Muscle of arm (tissue), 12 donors: ENCODE results near the gene UNC50. TPM values are rescaled to one million over a fixed set of nuclear protein-coding genes. Genes with fewer than 3 reads are reported as not detected.
"Not testable (repeated sequence)": the region's sequence is repeated elsewhere in the genome, so short reads cannot be mapped to it uniquely, and the experiment has no call there.

Source experiments
- DNase-seq: peaks from one replicate; pipeline ENCODE4 v3.0.0-alpha.2; 2013
- polyA plus RNA-seq, 12 donors: library from polyadenylated mRNA; unstranded; fragments of 120-200 nt; gene quantifications; one replicate each; pipeline ENCODE4 v1.2.1, GENCODE V29; 2013; ENCODE audit not compliant: insufficient read length in 12 of 12

The UNC50 gene
- polyA plus RNA-seq, 12 donors: 22.9 to 47.3 (median 33.8) TPM; not detected in 1

DNA sequence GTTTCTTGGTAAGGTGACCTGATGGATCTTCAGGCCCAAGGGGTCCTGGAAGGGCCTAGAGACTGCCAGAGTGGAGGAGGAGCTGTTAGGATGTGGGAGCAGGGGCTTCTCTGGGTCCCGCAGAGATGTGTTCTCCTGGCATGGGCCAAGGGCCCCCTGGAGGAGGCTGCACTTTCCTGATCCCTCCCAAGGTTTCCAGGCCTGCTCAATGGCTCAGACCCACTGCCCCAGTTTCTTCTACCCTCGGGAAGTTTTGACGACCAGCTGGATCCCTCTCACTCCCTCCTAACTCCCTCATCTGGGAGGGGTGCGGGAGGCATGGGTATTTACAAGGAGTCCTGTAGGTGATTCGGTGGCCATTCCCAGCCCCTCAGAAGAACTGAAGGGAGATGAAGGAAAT is 36.2 kb upstream of the UNC50 start:
- no peak for DNase-seq

DNA sequence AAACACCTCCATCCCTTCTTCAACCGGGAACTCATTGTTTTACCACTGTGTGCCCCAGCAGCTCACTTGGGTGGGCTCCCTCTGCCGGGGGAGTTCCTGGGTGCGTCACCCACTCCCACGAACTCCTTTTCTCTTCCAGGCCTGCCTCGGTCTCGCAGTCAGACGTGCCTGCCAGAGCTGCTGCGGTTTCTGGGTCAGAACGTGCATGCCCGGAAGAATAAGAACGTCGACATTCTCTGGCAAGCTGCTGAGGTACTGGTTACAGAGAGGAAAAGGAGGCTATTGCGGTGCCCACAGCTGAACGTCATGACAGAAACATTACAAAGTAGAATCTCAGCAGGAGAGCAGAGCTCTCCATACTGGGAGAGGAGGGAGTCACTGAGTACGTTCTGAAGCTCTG is 35.7 kb upstream of the UNC50 start:
- no peak for DNase-seq

DNA sequence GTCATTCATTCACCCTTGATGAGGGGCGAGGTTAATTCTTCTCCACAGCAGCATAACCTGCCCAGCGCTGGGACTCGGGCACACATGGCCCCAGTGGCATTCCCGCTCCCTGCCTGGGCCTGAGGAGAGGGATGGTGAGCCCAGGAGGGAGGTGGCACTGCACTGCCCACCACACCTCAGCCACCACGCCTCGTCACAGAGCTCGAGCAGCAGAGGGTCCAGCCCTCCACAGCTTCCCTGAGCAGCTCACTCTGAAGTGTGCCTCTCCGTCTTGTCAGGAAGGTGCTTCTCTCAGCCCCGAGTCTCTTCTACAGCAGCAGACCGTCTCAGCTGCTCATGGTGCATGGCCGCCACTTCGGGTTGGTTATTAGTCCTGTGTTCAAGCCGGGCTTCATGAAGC is 35.0 kb upstream of the UNC50 start:
- no peak for DNase-seq

DNA sequence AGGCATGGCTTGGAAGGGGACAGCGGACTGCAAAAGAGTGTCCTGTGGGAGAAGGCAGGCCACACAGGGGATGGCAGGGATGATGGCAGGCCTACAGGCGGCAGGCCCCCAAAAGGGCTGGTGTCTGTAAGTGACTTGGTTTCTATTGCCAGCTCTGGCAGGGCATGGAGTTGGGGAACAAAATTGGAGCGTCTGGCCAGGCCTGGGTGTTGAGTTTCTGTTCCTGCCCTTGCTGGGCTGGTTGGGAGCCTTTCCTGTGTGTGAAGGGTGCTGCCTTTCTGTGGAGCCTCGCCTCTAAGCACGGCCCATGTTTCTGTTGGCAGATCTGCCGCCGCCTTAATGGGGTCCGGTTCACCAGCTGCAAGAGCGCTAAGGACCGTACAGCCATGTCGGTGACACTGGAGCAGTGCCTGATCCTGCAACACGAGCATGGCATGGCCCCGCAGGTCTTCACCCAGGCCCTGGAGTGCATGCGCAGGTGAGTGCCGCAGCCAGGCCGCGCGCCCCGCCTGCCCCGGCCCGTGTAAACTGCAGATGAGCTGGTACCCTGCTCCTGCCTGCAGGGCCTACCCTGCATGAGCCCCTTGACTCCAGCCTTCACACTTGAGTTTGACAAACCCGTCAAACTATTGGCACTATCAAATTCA is 31.6 kb upstream of the UNC50 start:
- no peak for DNase-seq

DNA sequence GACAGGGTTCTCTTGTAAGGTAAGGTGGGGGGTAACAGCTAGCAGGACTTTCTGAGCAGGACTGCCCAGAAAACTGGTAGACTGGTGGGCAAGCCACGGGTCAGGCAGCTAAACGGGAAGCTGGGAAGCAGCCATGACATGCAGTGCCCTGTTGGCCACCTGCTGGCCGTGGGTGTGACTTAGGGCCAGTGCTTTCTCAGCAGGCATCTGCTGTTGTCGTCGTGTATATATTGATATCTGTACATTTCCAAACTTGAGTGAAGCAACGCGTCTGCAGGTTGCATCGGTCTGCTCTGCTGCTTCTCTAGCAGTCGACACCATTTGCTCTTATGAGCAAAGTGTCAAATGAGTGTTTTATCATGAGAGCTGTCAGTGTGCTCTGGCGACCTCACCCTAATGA is 31.1 kb upstream of the UNC50 start:
- no peak for DNase-seq

DNA sequence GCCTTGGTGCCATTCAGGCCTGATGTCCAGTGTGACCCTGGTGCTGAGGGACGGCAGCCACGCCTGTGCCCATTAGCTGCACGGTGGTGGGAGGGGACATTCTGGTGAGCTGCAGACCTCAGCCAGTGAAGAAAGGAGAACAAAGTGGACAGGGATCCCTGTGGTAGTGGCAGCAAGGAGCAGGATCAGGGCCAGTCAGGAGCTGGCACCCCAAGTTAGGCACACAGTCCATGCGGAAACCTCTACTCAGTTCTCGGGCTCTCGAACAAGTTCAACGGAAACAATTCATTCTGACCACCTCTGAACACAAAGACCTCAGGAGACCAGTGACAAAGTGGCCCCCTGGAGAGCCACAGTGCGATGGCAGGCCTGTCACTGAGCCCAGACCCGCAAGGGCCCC is 30.2 kb upstream of the UNC50 start:
- no peak for DNase-seq

DNA sequence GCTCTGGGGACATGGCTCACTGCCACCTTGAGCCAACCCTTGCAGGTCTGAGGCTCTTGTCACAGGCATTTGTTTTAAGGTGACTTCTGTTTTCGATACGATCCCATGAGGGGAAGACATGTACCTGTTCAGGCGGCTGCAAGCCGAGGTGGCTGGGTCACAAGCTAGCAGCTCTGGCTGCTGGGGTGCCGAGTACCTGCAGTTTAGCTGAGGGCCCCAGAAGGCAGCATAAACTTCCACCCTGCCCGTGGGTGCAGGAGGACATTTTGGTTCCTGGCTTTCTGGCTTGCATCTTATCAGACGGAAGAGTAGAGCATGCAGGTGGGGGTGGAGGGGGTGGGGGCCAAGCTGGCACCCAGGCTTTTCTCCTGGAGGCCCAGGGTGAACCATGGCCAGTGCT is 28.5 kb upstream of the UNC50 start:
- DNase-seq: no peak

DNA sequence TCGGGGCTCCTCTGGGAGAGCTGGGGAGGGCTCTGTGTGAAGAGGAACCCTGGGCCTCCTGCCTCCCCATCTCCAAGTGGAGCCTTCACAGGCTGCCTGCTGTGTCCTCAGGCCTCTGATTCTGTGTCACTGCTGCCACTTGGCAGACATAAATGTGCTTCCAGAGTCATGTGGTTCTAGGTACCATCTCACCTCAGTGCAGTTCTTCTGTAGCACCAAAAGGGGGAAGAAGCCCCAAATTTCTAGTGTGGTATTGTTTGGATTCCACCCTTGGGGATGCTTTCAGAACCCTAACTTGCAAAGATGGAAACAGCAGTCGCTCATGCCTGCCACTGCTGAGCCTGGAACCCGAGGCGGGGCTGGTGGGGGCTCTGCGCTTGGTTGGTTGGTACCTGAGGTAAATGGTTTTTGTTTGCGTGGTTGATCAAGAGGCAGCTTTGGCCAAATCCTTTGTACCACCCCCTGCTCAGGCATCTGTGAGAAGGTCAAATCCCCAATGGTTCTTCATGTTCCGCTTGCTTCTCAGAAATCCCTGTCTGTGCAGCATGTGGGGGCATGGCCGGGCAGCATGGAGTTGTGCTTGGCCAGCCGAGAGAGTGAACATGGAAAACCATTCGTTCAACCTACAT is 27.6 kb upstream of the UNC50 start:
- no peak for DNase-seq

DNA sequence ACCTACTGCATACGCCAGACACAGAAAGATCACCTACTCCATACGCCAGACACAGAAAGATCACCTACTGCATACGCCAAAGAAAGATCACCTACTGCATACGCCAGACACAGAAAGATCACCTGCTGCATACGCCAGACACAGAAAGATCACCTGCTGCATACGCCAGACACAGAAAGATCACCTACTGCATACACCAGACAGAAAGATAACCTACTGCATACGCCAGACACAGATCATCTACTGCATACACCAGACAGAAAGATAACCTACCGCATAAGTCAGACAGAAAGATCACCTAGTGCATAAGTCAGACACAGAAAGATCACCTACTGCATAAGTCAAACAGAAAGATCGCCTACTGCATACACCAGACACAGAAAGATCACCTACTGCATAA is 25.9 kb upstream of the UNC50 start:
- DNase-seq: no peak

DNA sequence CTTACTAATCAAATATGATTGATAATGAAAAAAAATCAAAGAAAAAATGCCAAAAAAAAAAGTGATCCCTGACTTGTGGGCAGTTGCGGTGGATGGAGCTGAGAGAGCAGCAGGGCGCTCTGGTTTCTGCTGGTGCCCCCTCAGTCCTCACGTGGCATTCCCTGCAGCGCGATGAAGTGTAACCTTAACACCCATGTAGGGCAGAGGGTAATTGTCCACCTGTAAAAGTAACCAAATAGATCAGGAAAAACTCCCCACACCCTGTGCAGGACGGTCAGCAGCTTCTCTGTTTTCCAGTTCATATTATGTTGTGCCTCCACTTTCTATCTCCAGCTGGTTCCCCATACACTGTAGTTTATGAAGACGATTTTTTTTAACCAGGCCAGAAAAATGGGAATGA is 25.1 kb upstream of the UNC50 start:
- no peak for DNase-seq

DNA sequence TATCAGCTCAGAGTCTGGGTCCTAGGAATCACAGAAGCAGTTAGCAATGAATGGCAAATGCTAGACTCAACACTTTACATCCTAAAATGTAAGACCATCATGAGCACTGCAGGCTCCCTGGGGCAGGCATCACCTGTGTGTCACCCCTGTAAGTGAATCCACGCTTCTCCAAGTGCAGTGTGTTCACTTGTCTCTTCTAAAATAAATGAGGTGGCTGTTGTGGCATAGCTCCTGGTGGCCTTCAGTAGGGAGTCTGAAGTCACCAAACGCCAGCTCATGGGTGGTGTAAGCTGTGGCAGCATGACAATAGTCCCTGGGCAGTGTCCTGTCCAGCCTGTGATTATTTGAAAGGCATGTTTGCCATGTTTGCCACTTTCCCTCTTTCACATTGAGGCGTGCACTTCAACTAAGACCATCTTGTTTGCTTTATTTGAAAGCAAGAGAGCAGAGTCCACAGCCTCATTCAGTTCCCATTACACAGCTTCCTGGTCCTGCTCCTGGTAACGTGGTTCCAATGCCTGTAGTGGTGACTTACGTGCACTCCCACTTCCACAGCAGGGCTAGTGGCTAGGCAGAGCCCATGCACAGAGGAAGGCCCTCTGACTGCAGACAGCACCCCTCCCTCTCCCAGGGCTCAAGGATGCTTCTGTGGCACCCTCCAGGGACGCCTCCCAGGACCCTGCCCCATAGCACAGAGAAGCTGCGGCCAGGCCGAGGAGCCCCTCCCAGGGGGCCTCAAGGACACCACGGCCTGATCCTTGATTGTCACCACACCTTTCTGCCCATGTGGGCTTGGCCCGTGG is 24.4 kb upstream of the UNC50 start:
- DNase-seq: no peak

DNA sequence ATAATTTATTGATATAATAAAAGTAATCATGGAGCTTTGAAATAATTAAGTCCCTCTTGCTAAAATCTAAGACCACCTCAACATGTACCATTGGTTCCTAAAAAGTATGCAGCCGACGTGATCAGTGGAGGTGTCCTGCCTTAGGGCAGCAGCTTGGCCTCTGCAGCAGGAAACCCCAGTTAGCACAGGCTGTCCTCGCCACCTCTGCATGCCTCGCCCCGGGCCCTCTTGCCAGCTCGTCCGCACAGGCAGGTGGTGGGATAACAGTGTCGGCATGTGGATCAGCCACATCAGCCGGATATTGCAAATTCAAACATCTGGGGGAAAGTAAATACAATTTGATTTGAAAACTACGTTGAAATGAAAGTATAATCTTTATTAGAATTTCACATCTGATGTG is 23.0 kb upstream of the UNC50 start:
- DNase-seq: no peak

DNA sequence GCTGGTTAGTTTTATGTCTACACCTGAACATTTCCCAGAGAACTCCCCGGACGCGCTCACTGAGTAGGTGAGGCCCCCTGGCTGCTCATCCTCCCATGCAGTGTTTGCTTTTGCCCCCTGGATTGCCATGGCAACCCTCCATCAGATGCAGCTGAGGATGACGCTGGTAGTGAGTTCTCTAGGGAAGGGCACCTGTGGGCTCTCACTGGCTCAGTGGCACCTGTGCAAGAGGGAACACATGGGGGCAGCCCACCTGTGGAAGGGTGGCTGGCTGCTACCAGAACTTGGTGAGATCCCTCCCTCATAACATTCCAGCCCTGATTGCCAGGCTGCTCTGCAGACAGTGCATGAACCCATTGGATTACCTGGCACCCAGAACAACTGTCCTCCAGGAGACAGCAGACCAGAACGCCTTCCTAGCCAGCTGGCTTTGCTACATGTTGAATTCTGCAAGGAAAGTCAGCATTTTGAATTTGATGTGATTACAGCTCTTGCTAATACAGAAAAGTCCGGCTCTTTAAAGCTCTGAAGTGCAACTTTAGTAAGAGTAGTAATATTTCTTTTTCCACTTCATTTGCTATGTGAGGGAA is 21.7 kb upstream of the UNC50 start:
- no peak for DNase-seq

DNA sequence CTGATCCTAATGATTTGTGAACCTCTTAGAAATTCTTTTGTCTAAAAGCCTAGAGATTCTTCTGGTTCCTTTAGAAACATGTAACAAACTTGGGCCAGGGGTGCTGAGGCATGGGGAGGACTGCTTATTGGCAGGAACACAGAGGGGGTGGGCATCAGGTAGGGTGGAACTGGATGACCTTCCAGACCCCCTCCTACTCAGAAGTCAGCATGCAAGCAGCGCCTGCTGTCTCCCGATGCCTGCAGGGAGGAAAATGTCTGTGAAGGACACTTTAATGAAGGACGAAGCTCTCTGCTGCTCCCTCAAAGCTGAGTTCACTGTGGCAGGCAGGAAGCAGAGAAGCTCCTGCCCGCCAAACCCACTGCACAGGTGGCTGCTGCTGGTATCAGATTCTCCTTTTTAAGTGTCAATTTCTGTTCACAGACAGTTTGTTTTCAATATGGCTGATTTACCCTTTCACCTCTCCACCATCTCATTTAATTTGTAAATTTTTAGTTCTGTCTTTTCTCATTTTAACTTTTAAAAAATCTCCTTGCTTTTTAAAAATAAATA is 19.4 kb upstream of the UNC50 start:
- no peak for DNase-seq

DNA sequence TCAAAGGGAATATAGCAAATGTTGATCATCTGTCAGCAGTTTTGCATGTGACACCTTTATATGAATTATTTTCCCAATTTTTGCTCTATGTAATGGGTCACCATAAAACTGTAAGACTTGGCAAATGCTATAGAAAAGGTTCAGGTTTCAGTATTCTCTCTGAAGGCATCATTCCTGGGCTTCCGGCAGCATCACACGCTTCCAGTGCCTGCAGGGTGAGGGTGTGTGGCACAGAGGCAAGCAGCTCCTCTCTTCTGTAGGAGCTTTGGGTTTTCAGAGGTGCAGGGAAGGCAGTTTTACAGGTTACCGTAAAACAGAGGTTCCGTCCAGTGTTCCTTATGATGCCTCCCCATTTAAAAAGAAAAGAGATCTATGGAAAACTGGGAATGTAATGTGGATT is 18.9 kb upstream of the UNC50 start:
- no peak for DNase-seq

DNA sequence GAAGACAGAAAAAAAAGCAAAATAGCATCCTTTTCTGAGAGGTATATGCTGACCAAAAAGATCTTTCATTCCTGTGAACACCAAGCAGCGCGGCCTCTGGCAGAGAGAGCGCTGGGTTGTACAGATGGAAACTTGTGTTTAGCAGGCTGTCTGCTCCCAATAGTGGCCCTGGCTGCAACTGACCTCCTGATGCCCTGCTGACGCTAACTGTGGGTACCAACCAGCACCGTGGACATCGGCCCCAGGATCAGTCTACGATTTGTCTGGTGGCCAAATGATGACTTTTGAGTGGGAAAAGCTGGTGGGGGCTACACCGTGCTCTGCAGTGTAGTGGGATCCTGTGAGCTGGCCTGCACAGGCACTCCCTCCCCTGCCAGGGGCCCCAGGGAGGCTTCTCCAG is 15.8 kb upstream of the UNC50 start:
- DNase-seq: no peak

DNA sequence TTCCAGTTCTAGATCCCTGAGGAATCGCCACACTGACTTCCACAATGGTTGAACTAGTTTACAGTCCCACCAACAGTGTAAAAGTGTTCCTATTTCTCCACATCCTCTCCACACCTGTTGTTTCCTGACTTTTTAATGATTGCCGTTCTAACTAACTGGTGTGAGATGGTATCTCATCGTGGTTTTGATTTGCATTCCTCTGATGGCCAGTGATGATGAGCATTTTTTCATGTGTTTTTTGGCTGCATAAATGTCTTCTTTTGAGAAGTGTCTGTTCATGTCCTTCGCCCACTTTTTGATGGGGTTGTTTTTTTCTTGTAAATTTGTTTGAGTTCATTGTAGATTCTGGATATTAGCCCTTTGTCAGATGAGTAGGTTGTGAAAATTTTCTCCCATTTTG is 13.7 kb upstream of the UNC50 start:
- not testable (repeated sequence) for DNase-seq

DNA sequence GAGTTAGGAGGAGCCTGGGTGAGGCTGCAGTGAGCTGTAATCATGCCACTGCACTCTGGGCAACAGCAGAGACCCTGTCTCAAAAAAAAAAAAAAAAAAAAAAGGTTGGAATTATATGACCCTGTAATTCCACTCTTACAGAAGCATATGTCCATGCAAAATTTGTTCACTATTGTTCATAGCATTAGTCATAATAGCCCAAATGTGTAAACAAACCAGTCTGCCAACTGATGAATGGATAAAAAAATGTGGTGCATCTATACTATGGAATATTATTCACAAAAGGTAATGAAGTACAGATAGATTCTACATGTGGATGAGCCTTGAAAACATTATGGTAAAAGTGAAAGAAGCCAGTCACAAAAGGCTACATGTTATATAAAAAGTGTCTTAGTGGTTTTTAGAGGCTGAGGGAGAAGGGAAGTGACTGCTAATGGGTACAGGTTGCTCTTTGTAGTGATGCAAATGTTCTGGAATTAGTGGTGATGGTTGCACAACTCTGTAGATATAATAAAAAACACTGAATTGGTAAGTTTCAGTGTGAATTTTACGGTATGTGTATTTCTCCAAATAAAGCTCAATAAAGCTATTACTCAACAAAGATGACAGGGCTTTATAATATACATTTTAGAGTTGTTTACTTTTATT is 9.5 kb upstream of the UNC50 start:
- DNase-seq: no peak

DNA sequence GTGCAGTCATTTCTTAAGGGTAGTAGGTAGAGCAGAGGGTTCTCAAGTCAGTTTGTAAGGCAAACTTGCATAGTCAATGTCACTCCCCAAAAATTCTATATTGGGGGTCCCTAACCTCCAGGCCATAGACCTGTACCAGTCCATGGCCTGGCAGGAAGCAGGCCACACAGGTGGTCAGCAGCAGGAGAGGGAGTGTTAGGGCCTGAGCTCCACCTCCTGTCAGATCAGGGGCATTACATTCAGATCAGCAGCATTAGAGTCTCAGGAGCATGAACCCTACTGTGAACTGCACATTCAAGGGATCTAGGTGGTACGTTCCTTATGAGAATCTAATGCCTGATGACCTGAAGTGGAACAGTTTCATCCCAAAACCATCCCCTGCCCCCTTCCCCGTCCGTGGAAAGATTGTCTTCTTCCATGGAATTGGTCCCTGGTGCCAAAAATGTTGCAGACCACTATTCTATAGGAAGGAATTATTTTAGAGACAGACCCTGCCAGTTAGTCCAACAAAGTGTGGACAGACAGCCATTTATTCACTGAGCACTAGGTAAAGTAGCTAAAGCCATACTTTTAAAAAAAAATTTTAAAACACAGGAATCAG is 6.8 kb upstream of the UNC50 start:
- DNase-seq: no peak

DNA sequence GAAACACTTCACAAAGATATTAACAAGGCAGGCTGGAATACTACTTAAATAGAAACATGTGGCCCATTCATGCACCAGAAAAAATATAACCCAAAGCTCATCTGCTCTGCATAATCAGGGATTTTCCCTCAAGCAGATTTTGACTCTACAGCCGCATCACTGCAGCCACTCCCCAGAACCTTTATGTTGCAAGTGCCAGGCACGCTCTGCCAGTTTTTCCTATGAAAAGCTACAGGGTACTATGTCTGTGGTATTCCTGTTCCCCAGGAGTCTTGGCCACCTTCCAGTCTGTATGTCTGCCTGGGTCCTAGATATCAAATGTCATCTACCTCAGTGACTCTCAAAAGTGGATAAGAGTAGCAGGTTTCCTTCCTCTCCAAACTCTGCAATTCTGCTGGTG is 3.8 kb upstream of the UNC50 start:
- DNase-seq: no peak

DNA sequence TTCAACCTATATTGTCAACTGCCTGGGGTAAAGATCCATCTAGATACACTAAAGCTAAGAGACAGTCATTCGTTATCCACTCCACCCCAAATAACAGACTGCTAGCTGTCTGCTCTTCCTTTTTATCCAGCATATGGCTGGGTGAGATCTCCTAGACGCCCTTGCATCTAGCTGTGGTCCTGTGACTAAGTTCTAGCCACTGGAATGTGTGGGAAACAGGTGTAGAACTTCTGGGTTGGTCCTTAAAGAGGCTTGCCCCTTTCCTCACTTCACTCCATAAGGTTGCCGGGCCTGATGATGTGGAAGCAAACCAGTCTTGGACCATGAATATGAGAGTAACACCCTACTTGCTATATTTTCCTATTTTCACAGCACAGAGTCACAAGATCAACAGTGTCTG is 3.3 kb upstream of the UNC50 start:
- DNase-seq: no peak

DNA sequence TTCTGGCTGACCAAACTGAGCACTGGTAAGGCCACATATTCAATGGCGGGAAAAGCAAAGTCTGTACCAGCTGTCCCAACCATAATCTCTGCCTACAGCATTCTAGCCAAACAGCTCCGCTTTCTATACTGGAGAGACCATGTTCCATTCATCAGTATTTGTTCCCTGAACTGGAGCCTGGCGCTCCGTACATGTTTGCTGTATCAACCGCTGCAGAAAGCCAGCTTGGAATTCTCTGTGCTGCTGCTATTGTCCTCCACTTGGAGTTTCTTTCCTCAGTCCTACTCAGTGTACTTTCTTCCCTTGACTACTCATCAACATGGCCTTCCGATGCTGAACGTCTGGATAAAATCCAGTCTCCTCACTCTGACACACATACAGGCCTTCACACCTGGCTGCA is 2.0 kb upstream of the UNC50 start:
- DNase-seq: no peak
